ENCODE results near the gene HLA-B.

DNA sequence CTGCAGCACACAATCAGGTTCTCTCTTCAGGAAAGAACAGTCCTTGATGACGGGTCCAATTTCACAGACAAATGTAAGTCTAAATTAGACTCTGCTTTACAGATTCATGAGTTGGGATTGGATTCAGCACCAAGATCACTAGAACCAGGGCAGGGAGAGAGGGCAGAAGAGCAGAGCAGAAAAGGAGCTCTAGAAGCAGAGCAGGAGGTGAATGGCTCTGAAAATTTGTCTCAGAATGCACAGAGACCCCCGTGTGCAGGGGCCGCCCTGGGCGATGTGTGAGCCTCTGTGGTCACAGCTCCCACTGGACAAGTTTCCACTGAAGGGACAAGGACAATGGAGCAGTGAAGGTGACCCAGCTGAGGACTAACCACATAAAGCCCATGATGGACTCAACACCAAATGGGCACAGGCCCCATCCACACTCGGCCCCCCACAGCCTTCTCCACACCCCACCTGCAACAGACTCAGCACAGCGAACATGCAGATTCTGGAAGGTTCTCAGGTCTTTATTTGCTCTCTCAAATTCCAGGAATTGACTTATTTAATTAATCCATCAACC, 3.5 kb downstream of the HLA-B start:
- TF ChIP-seq, protein P1, sequence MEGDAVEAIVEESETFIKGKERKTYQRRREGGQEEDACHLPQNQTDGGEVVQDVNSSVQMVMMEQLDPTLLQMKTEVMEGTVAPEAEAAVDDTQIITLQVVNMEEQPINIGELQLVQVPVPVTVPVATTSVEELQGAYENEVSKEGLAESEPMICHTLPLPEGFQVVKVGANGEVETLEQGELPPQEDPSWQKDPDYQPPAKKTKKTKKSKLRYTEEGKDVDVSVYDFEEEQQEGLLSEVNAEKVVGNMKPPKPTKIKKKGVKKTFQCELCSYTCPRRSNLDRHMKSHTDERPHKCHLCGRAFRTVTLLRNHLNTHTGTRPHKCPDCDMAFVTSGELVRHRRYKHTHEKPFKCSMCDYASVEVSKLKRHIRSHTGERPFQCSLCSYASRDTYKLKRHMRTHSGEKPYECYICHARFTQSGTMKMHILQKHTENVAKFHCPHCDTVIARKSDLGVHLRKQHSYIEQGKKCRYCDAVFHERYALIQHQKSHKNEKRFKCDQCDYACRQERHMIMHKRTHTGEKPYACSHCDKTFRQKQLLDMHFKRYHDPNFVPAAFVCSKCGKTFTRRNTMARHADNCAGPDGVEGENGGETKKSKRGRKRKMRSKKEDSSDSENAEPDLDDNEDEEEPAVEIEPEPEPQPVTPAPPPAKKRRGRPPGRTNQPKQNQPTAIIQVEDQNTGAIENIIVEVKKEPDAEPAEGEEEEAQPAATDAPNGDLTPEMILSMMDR (conservative IDR thresholded peaks at IDR 0.05; ENCODE audit: low read depth, low read length), result no peak
- TF ChIP-seq EZH2phosphoT487 (IDR thresholded peaks at IDR 0.05; ENCODE audit: borderline replicate concordance, low read length), result no peak

Data from PC-3 (cell line).